Stimulated activated CD8-positive, alpha-beta memory T cell treated with anti-CD3 and anti-CD28 coated beads, Interleukin-7, amount 100 ng/mL, for 24 hours (primary cell): ENCODE measurements around the gene KCNAB1.

Experiments
- DNase-seq: peaks from one replicate; pipeline ENCODE4 v3.0.0-alpha.2; 2020; ENCODE audit warnings: low read depth

KCNAB1 gene

DNA sequence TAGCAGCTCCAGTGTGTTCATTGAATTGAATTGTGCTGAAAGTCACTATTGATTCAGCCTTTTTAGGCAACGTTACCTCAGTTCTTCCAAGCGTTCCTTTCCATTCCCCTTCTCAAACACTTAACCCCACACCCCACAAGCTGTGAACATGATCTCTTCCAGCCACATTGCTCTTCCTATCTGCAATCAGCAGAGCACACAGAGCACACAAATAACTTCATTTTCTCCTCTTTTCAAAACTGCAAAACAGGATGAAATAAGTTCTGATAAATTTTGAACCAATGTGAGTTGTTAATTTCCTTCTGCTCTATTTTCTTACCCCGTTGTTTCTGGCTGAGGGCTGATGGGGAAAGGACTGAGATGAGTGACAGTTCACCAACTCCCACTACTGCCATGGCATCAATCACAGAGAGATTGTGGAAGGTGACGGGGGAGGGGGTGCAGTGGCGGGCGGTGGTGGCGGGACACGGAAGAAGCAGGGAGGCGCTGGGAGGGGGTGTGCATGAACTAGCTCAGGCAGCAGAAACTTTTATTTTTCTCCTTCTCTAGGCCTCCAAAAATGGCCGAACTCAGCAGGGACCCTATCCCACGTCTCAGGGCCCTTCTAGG is 287.3 kb downstream of the KCNAB1 start:
- DNase-seq: no peak

DNA sequence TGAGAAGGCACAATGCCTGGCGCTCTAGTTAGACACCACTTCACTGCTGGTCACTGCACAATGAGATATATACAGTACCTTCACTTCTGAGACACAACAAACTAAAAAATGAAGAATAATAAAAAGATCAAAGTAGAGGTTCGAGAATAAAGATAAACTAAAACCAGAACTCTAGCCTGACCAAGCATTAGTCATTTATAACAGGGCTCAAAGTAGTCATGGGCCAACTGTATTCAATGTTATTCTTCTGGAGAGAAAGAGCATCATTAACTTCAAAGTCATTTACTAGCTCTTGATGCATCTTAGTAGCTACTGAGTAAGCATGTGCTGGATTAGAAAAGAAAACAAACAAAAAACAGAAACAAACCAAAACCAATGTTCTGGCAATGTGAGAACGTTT is 289.3 kb downstream of the KCNAB1 start:
- no peak for DNase-seq

DNA sequence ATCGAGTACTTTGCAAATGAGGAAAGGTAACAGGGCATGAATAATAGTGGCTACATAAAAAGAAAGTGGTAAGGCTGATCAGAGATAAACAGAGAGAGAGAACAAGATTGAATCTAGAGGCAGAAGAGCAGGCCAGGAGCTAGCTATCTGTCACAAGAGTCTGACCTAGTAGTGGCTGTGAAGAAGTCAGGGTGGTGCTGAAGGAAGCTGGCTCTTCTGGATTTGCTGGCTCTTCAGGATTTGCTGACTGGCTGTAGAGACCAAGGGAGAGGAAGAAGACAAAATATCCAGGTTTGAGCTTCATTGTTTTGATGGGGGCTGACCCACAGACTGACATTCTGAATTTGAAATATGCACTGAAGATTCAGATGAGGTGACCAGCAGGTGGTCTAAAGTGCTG is 292.2 kb downstream of the KCNAB1 start:
- no peak for DNase-seq

DNA sequence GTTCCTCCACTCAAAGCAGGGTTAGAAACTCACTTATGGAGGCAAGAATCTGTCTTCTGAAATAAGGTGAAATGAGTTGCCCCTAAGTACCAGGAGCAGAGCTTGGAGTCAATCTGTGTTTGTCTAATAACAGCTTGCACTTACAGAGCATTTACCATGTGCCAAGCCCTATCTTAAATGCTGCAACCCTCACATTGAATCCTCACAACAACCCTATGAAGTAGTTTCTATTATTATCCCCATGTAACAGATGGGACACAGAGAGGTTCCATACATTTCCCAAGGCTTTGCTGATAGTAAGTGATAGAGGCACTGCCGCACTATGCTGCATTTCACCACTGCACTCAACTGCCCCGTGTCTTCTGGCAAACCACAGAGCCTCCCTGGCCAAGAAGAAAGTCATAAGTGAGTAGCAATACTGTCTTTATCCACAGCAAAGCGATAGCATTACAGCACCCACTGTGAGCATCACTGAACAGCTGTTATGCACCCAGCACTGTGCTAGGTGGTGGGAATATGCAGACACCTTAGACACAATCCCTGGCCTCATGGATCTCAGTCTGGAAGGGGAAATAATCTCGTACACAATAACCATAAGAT is 293.0 kb downstream of the KCNAB1 start:
- DNase-seq: no peak

DNA sequence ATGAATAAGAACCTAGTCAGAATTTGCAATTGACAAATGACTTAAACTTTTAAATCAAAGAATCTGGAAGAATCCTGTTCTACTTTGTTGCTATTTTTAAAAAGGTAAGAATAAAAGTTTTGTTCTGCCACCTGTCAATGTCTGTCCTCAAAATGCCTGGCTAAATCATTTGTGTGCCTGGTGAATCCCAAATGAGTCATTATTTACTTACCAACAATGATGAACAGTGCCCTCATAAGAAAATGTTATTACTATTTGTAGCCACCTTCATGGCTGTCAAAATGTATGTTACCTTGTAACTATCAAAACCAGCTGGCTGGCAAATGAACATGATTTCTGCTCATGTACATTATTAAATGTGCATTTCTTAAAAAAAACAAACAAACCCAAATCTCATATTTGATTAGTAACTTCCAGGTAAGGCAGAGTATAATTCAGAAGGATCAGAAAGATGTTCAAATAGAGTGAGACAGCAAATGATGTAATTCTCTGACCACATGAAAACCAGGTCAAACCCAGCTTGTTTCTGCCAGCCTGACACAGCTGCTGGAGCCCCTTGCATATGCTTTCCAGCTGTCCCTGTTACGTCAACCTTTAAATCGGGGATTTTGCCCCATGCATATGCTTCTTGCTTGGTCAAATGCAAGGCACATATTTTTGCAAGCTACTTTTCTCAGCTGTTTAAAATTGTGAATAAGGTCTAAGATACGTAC is 296.6 kb downstream of the KCNAB1 start:
- no peak for DNase-seq

DNA sequence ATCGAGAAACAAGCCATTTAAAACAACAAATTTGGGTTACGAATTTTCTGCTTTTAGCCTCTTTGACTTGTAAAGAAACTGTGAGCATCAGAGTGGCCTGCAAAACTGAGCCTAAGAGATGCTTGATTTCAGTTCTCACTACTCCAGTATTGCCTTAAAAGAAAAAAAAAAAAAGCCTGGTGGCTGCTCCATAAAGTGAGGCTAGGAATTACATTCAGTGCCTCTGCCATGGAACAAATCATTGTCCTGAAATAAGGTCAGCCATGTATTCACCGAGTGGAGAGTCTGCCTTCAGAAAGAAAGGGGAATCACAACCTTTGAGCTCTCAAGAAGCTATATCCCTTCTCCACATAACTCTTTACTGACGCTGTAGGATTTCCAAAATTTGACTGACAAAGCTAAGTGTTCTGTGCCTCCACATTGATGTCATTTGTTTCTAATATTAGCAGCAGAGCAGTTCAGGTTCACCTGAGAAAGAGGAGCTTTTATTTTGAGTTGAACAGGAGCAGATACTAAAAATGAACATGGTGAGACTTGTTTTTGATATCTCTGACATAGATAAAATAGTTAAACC is 297.3 kb downstream of the KCNAB1 start:
- no peak for DNase-seq

DNA sequence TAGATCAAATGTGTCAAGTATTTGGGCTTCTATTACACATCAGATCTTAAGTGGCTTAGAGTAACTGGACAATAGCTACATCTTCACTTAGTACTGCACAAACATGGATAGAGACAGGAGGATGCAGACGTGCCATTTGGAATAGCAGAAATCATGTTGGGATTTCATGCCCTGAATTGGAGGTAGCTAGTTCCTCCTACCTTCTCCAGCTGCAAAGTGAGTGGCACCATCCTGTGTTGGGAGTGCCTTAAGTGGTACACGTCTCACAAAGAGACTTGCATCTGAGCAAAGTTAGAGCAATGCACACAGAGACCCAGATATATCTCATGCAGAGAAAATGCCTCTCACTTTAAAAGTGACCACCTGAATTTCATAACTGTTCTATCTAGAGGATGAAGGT is 298.1 kb downstream of the KCNAB1 start:
- DNase-seq: no peak

DNA sequence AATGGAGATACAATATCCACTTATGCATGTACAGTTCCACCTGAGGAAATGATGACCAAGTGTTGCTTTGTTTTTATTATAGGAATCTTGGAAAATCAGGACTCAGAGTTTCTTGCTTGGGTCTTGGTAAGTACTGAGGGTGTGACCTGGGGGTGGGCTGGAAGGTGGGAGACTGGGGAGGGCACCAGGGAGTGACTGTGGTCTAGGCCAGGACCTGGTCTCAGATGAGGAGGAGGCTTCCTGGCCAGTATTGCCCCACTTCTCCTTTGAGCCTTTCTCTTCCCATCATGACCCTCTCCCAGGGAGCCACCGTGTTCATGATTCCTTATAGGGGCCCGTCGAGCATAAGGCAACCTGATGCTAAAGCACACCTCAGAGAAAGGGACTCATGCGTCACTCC is 301.2 kb downstream of the KCNAB1 start:
- DNase-seq: no peak

DNA sequence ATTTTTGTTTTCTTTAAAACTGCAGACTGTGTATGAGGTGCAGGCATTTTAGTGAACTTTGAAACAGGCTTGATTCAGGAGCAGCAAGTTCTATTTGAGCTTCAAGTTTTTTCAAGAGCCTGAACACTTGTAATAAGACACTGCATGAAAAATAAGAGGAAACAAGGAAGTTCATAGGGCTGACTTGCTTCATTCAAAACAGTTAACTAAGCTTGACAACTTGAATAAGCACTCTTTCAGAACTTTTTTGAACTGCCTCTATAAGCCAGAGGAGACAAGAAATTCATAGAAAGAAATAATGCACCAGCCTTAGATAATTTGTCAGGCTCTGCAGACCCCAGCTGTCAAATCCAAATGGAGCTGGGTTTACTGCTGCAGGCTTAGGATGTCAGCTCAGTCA is 304.4 kb downstream of the KCNAB1 start:
- no peak for DNase-seq

DNA sequence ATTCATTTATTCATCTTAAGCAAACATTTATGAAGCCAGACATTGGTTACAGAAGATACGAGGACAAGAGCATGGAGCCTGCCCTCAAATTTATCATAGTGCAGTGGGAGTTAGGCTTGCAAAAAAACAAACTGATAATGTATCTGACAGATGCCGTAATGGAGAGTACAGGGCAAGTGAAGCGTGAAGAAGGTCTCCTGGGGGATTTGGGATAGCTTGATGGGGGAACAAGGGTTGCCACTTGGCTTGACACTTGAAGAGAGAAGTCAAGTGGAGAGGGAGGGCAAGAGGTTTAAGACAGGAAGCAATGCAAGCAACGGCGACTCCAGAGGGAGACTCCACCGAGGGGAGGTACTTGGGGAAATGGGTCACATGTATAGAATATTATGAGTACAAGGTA is 305.3 kb downstream of the KCNAB1 start:
- DNase-seq: no peak

DNA sequence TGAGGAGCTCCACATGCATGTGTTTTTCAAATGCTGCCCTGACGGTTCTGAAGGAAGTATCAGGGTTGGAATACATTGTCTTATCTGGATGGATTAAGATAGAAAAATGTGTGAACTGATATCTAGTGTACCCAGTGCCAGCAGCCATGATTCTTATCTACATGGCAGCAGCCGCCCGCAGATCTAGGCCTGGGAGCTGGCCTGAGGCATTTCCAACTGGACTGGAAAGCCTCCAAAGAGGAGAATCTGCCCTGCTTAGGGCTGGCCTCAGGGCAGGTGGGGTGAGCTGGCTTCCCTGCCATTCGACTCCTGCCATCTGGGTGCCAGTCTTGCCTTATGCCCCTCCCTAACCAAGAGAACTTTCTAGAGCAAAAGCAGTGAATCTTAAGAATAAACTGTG is 308.7 kb downstream of the KCNAB1 start:
- no peak for DNase-seq

DNA sequence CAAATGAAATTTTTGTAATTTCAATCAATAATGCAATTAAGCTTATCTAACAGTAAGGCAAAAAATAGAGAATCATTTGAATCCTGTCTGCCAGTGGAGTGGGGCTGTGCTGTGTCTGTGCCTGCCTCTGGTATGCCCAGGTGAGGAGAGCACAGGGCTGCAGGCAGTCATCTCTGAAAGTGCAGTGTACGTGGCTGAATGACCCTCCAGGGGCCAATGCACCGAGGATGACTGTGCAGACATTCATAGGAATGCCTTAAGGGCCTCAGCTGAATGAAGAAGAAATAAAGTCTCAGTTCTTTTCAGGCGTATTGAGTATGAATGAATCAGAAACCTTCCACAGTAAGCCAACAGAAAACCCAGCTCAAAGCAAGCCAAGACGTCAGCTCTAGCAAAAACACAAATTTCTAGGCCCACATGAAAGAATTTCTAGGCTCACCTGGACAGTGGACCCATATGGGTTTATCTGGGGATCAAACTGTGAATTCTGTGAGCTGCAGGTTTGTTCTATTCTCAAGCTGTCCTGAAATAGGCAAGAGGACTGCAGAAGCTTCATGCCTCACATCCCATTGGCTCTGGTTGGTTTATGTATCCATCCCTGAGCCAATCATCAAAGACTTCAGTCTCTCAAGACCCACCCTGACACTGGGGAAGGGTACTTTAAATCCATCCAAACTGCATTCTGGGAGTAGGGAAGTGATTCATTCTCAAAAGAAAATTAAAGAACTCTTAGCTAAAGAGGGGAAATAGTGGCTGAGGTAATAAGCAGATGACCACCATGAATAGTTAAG is 311.2 kb downstream of the KCNAB1 start:
- no peak for DNase-seq

DNA sequence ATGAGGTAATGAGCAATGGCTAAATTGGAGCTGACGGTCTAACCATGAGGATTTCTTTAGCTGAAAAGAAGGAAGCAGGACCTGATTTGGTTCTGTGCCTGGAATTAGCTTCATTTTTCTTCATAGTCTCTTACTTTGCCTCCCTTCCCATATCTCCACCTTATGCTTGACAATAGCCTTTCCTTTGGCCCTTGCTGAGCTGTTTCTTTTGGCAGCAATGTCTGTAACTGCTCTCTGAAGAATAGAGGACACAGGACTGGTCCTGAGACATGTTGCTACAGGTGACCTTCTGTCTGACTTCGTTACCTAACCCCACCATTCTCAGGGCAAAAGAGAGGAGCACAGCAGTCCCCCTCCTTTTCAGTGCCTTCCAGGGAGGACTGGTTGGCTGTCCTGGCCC is 312.2 kb downstream of the KCNAB1 start:
- DNase-seq: no peak

DNA sequence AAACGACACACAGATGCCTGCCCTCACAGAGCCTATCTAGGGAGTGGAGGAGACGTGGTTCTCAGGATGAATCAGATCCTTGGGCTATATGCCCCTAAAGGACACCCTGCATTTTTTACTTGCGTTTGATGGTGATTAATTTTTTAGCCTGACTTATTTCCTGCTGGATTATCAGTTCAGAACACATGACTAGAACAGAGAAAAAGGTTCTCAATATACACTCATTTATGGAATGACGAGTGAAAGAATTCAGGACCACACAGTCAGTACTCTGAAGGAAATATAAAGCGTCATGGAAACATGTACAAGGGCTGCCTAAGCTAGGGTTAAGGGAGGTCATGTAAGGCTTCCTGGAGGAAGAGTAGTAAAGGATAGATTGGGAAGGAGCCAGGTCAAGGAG is 312.8 kb downstream of the KCNAB1 start:
- DNase-seq: no peak

DNA sequence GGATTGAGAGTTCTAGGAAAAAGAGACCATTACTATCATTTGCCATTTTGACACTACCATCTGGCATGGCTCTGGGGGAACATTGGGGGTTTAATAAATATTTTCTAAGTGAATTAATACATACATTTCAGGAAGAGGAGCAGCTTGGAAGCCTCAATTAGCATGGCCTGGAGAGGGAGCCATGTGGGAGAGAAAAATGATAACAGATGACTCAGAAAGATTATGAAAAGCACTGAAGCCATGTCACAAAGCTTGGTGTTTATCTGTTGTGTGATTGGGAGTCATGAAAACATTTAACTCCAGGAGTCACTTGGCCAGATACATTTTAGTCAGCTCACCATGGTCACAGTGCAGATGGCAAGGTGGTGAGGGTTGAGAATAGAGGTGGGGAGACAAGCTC is 313.5 kb downstream of the KCNAB1 start:
- DNase-seq: no peak

DNA sequence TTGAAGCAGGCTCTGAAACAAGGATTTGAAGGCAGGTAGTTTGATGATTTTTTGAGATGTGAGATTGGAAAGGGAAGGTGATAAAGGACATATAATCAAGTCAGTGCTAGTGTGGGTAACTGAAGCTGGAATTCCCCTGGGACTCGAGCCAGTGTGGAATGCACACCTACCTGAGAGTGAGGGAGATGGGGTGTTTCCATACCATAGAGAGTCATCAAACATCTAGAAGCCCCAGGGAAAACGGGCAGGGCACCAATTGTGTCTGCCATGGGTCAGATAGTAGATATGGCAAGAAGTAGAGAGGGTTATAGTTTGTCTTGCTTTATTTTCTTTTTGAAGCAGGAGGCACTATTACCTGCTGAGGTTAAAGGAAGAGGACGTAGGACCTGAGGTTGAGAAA is 314.5 kb downstream of the KCNAB1 start:
- no peak for DNase-seq

DNA sequence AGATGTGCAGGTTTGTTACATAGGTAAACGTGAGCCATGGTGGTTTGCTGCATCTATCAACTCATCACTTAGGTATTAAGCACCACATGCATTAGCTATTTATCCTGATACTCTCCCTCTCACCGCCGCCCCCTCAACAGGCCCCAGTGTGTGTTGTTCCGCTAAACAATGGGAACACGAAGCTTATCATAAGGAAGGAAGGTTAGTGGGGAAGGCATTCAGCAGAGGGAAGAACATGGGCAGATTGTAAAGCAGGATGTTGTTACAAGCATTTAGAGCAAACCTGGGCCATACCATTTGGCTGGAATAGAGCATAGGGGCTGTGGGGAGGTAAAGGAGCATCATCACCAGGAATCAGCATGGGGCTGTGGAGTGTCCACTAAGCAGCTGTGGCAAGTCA is 322.7 kb downstream of the KCNAB1 start:
- DNase-seq: no peak

DNA sequence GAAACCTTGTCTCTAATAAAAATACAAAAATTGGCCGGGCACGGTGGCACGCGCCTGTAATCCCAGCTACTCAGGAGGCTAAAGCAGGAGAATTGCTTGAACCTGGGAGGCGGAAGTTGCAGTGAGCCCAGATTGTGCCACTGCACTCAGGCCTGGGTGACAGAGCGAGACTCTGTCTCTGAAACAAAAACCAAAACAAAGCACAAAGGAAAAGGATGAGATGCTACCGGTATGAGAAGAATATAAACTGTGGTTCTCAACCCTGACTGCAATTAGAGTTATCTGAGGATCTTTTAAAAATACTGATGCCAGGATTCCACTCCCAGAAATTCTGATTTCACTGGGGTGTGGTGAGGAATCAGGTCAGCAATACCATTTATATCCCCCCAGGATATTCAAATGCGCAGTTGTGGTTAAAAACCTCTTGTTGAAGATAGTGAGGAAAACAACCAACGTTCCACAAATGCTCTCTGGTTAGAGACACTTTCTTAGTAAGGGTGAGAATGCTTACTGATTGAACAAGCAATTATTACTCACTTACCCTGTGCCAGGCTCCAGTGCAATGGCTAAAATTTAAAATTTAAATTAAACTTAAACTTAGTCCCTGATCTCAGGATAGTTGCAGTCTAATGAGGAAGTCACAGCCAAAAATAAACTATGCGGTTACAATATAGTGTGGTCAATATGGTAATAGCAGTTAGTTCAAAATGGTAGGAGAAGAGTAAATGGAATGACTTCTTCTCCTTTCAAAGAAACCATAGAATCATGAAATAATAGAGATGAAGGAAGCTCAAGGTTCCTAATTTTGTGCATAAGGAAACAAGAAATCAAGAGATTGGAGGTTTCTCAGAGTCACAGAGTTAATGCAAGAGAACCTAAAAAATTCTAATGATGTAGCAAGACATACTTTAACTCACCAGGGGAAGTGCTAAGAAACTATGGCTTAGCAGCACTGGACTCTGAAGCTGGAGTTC is 325.0 kb downstream of the KCNAB1 start:
- no peak for DNase-seq

DNA sequence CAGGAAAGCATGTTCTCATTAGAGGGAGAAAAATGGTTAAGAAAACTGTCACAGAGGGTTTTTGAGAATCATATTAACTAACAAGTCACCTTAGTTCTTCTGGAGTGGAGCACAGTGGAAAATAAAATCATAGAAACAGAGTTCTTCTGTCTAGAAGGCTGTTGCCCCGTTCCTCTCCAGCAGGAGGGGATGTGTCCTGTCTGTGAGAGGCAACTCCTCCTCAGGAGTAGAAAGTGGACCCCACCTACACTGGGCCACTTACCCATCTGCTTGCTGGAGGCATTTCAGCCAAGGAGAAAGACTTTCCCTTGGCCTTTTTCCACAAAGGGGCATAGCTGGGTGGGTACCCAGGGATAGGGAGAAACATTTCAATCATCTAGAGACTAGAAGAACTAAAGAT is 327.9 kb downstream of the KCNAB1 start:
- DNase-seq: no peak

DNA sequence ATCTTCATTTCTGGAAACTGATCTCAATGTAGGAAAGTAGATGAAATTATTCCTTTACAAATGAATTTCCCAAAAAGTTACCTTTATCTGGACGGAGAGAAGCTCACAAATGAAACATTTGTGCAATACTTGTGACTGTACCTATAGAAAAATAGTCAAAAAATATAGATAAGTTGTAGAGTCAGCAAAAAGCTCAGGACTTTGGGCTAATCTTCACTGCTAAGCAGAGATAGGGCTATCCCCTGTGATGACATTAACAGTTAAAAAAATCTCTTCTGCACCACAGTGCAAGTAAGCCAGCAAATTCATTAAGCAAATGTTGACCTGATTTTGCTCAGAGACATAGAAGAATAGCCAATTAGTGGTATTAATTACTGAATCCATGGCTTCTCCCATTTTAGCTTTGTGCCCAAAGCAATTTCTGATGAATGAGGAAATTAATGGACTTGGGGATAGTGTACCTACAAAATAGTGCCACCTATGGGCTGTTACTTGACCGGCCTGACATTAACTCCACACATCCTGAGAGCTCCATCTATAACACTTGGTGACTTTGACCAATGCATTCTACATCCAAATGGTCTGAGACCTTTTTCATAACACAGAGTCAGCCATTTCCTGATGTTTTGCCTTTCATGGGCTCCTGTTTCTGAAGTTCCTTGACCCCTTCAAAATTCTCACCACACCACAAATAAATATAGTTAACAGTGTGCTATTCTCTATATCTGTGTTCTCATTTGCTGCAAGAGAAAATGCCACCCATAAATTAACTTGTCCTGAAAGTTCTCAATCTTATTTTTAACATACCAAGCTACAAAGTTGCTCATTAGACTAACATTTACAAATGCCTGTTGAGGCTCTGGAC is 329.6 kb downstream of the KCNAB1 start:
- DNase-seq: no peak
